Suprapubic skin (tissue), 4 donors: ENCODE data around the gene HECTD1.

Experiments
- CTCF ChIP-seq, 2 donors: fragments of 200-600 bp in 1 of 2; fragments of 450-650 bp in 1 of 2; sonication (generic) in 1 of 2; IDR thresholded peaks; one replicate each; pipeline ENCODE4 v1.5.1; 2016 to 2019; ENCODE audit warnings: antibody characterized with exemption in 2 of 2, mild to moderate bottlenecking in 1 of 2, moderate library complexity in 1 of 2
- EP300 ChIP-seq: sonication (generic); formaldehyde crosslinking; IDR thresholded peaks from one replicate; pipeline ENCODE4 v1.6.1; 2017; ENCODE audit warnings: antibody characterized with exemption
- POLR2A ChIP-seq, 2 donors: fragments of 450-650 bp; IDR thresholded peaks; one replicate each; pipeline ENCODE4 v1.6.1; 2017; ENCODE audit warnings: antibody characterized with exemption in 2 of 2, mild to moderate bottlenecking in 2 of 2, moderate library complexity in 2 of 2
- POLR2AphosphoS5 ChIP-seq, 3 donors: sonication (generic); formaldehyde crosslinking; IDR thresholded peaks; one replicate each; pipeline ENCODE4 v1.6.1; 2017; ENCODE audit warnings: antibody characterized with exemption in 3 of 3

- no peak for TF ChIP-seq POLR2A (IDR thresholded peaks at IDR 0.05)
- TF ChIP-seq CTCF (IDR thresholded peaks at IDR 0.05) = no peak
- no peak for TF ChIP-seq POLR2AphosphoS5 (IDR thresholded peaks at IDR 0.05)
- TF ChIP-seq EP300 = no peak
These were observed 27.9 kb upstream of the HECTD1 start for GRCh38 chr14:31235462-31235861.
